K562 (cell line): ENCODE data around the gene RALGAPB. TPM values are rescaled to one million over a fixed set of nuclear protein-coding genes. Genes with fewer than 3 reads are reported as not detected.

ENCODE experiments used
- AFF1 ChIP-seq, 2 experiments: fragments of 450-650 bp; IDR thresholded peaks; 2 replicates each; pipeline ENCODE4 v1.6.1; 2018; ENCODE audit warnings: mild to moderate bottlenecking in 2 of 2, low read depth in 1 of 2; ENCODE audit not compliant: partially characterized antibody in 2 of 2
- BCOR ChIP-seq: fragments of 450-650 bp; IDR thresholded peaks from 2 replicates; pipeline ENCODE4 v1.6.1; 2016
- CHD1 ChIP-seq: fragments of 200-600 bp; sonication (generic); IDR thresholded peaks from one replicate; pipeline ENCODE4 v1.6.1; 2012; ENCODE audit warnings: mild to moderate bottlenecking, moderate library complexity, low read length, inconsistent platforms
- GTF2E2 ChIP-seq: fragments of 200-800 bp; sonication (Bioruptor generic); IDR thresholded peaks from 2 replicates; pipeline ENCODE4 v1.6.1; 2016; ENCODE audit warnings: missing genetic modification characterization, missing compliant biosample characterization
- HES1 ChIP-seq: fragments of 450-650 bp; IDR thresholded peaks from 2 replicates; pipeline ENCODE4 v1.6.1; 2016; ENCODE audit warnings: low read depth, mild to moderate bottlenecking, moderate library complexity
- HMGXB4 ChIP-seq: sonication (generic); formaldehyde crosslinking; IDR thresholded peaks from 2 replicates; pipeline ENCODE4 v1.8.1; 2023; ENCODE audit warnings: mild to moderate bottlenecking, missing genetic modification reagents
- KDM1A ChIP-seq, 2 experiments: fragments of 450-650 bp; IDR thresholded peaks; 2 replicates each; pipeline ENCODE4 v1.6.1; 2016; ENCODE audit warnings: mild to moderate bottlenecking in 2 of 2
- KLF1 ChIP-seq: fragments of 450-650 bp; IDR thresholded peaks from 2 replicates; pipeline ENCODE4 v1.6.1; 2016; ENCODE audit warnings: missing genetic modification characterization, missing compliant biosample characterization
- SIN3A ChIP-seq, 2 experiments: fragments of 150-350 bp in 1 of 2; IDR thresholded peaks; 2 replicates each; pipeline ENCODE4 v1.6.1; 2011 to 2016; ENCODE audit warnings: borderline replicate concordance in 2 of 2, low read depth in 2 of 2, low read length in 2 of 2, mild to moderate bottlenecking in 2 of 2, moderate library complexity in 2 of 2; ENCODE audit not compliant: control insufficient read depth in 1 of 2
- SMARCA5 ChIP-seq: fragments of 450-650 bp; IDR thresholded peaks from 2 replicates; pipeline ENCODE4 v1.6.1; 2016
- ZBTB2 ChIP-seq: fragments of 450-650 bp; IDR thresholded peaks from 2 replicates; pipeline ENCODE4 v1.6.1; 2016; ENCODE audit warnings: antibody characterized with exemption
- ZBTB34 ChIP-seq: fragments of 250-450 bp; sonication (Bioruptor Pico); IDR thresholded peaks from 2 replicates; pipeline ENCODE4 v1.8.0; 2021; ENCODE audit warnings: mild to moderate bottlenecking, moderate library complexity
- polyA plus RNA-seq, 8 experiments: library from polyadenylated mRNA; depleted of rRNA in 4 of 8; stranded (reverse) in 5 of 8; unstranded in 3 of 8; fragments of >200 nt; fragmentation: Nextera tagmentation in 2 of 8; fragmentation: Illumina TruSeq in 1 of 8; extraction: Ambion mirVana in 2 of 8; extraction: Trizol in 1 of 8; gene quantifications; 2 replicates each; pipeline versions ENCODE4 v1.2.1 to v1.2.3, GENCODE V29; 2011 to 2014; ENCODE audit warnings: inconsistent platforms in 1 of 8, missing spikeins in 1 of 8
- total RNA-seq, 7 experiments: library from RNA; depleted of rRNA in 6 of 7; stranded (reverse); fragments of >200 nt in 6 of 7; fragmentation: Illumina TruSeq in 2 of 7; extraction: Trizol in 2 of 7; gene quantifications; 2 replicates each; pipeline versions ENCODE4 v1.2.1 to v1.2.3, GENCODE V29; 2011 to 2021; ENCODE audit warnings: low replicate concordance in 1 of 7

The RALGAPB gene
- total and polyA plus RNA-seq, 9 of the 15 experiments (the other 6 are each of a cell fraction or from before 2014, with no cell fraction given) = 4.3 to 25.6 (median 13.6) TPM

- no peak for TF ChIP-seq ZBTB34
- no peak for TF ChIP-seq ZBTB2
- TF ChIP-seq BCOR = peak; percentile 74; the same call in 1 of the 2 replicates
- no peak for TF ChIP-seq KLF1 (tag)
- TF ChIP-seq HES1 = no peak
- 0 out of 2 replicates have a peak, but pooled peaks have one; percentile 30 for TF ChIP-seq SMARCA5
- TF ChIP-seq CHD1 = no peak
- TF ChIP-seq HMGXB4 (CRISPR knock-in tag) = no peak
- no peak for TF ChIP-seq SIN3A (IDR thresholded peaks at IDR 0.05; ENCODE audit: borderline replicate concordance in 2 of 2, control insufficient read depth in 1 of 2, low read depth in 2 of 2, low read length in 2 of 2)
- TF ChIP-seq KDM1A (IDR thresholded peaks at IDR 0.05) = 0 out of 4 replicates have a peak, but pooled peaks of 1 of the 2 experiments have one; percentile 10
- no peak for TF ChIP-seq GTF2E2
- no peak for TF ChIP-seq AFF1 (IDR thresholded peaks at IDR 0.05; ENCODE audit: low read depth in 1 of 2, partially characterized antibody in 2 of 2)
Observed at GRCh38 chr20:38591474-38592410, 119.1 kb downstream of the RALGAPB start (continued).
